Breast epithelium (tissue), 3 donors: Measurements from ENCODE around the gene SNX30.

Source experiments
- POLR2A ChIP-seq: fragments of 450-650 bp; IDR thresholded peaks from one replicate; pipeline ENCODE4 v1.6.1; 2016; ENCODE audit warnings: antibody characterized with exemption, mild to moderate bottlenecking, moderate library complexity
- TF ChIP-seq, protein P1 (sequence below), 3 donors: fragments of 450-650 bp; IDR thresholded peaks; one replicate each; pipeline ENCODE4 v1.5.1; 2016 to 2017; ENCODE audit warnings: antibody characterized with exemption in 3 of 3, mild to moderate bottlenecking in 3 of 3, moderate library complexity in 3 of 3

DNA sequence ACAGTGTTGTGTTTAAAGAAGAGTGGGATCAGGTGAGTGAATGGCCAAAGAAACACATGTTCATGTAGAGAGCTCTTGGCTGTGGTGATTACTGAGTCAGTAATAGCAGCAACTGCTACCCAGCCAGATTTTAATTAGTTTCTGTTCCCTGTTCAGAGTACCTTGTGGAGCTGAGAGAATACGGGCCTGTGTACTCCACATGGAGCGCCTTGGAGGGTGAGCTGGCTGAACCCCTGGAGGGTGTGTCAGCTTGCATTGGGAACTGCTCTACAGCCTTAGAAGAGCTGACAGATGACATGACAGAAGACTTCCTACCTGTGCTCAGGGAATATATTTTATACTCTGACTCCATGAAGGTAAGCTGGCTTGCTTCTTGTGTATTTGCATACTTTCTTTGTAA is 87.8 kb downstream of the SNX30 start:
- TF ChIP-seq, protein P1, sequence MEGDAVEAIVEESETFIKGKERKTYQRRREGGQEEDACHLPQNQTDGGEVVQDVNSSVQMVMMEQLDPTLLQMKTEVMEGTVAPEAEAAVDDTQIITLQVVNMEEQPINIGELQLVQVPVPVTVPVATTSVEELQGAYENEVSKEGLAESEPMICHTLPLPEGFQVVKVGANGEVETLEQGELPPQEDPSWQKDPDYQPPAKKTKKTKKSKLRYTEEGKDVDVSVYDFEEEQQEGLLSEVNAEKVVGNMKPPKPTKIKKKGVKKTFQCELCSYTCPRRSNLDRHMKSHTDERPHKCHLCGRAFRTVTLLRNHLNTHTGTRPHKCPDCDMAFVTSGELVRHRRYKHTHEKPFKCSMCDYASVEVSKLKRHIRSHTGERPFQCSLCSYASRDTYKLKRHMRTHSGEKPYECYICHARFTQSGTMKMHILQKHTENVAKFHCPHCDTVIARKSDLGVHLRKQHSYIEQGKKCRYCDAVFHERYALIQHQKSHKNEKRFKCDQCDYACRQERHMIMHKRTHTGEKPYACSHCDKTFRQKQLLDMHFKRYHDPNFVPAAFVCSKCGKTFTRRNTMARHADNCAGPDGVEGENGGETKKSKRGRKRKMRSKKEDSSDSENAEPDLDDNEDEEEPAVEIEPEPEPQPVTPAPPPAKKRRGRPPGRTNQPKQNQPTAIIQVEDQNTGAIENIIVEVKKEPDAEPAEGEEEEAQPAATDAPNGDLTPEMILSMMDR (IDR thresholded peaks at IDR 0.05), result no peak
- no peak for TF ChIP-seq POLR2A
